Mesenchymal stem cell (in vitro differentiated cells and primary cell): ENCODE measurements around the gene FGD2.

Experiments used
- DNase-seq: peaks from one replicate; pipeline ENCODE4 v3.0.0-alpha.2; 2013
- H2AFZ ChIP-seq: one replicate; pipeline ENCODE4 v1.6.1; 2013; ENCODE audit warnings: low read depth, mild to moderate bottlenecking, control low read depth, inconsistent platforms, low read length, moderate library complexity
- H2AK5ac ChIP-seq: 2 replicates; pipeline ENCODE4 v1.6.1; 2013; ENCODE audit warnings: low read length, moderate library complexity, mild to moderate bottlenecking, inconsistent platforms; ENCODE audit not compliant: severe bottlenecking
- H2BK120ac ChIP-seq: one replicate; pipeline ENCODE4 v1.6.1; 2013; ENCODE audit warnings: low read depth, mild to moderate bottlenecking, inconsistent platforms, low read length, moderate library complexity
- H2BK12ac ChIP-seq, 2 experiments: one replicate each; pipeline ENCODE4 v1.6.1; 2013; ENCODE audit warnings: inconsistent platforms in 2 of 2, low read length in 2 of 2, mild to moderate bottlenecking in 2 of 2, moderate library complexity in 2 of 2, control low read depth in 1 of 2
- H2BK15ac ChIP-seq: one replicate; pipeline ENCODE4 v1.6.1; 2013; ENCODE audit warnings: mild to moderate bottlenecking, low read depth, inconsistent platforms; ENCODE audit not compliant: poor library complexity, severe bottlenecking
- H2BK5ac ChIP-seq: 2 replicates; pipeline ENCODE4 v1.6.1; 2013; ENCODE audit warnings: low read depth, mild to moderate bottlenecking, low read length, control low read depth, inconsistent platforms; ENCODE audit not compliant: poor library complexity, severe bottlenecking
- H3K14ac ChIP-seq, 2 experiments: one replicate each; pipeline ENCODE4 v1.6.1; 2013; ENCODE audit warnings: inconsistent platforms in 2 of 2, low read length in 2 of 2, control low read depth in 1 of 2, mild to moderate bottlenecking in 1 of 2, moderate library complexity in 1 of 2
- H3K18ac ChIP-seq, 2 experiments: one replicate each; pipeline ENCODE4 v1.6.1; 2013; ENCODE audit warnings: inconsistent platforms in 2 of 2, low read length in 2 of 2, control low read depth in 1 of 2, low read depth in 1 of 2, mild to moderate bottlenecking in 1 of 2
- H3K23ac ChIP-seq, 2 experiments: one replicate each; pipeline ENCODE4 v1.6.1; 2013; ENCODE audit warnings: inconsistent platforms in 2 of 2, low read length in 2 of 2, mild to moderate bottlenecking in 2 of 2, moderate library complexity in 2 of 2, control low read depth in 1 of 2
- H3K27ac ChIP-seq: 2 replicates; pipeline ENCODE4 v1.5.1; 2013; ENCODE audit warnings: mild to moderate bottlenecking, moderate library complexity, low read length, control low read depth, inconsistent platforms; ENCODE audit not compliant: poor library complexity, severe bottlenecking
- H3K27me3 ChIP-seq, 2 experiments: 2 replicates each; pipeline versions ENCODE4 v1.6.1 to v1.7.0; 2013; ENCODE audit warnings: low read length in 2 of 2, mild to moderate bottlenecking in 2 of 2, moderate library complexity in 2 of 2, control low read depth in 1 of 2, inconsistent platforms in 1 of 2; ENCODE audit not compliant: control insufficient read depth in 1 of 2, insufficient read depth in 1 of 2
- H3K36me3 ChIP-seq, 2 experiments: 2 replicates each; pipeline versions ENCODE4 v1.6.1 to v1.7.0; 2013; ENCODE audit warnings: low read length in 2 of 2, control low read depth in 1 of 2, inconsistent platforms in 1 of 2, low read depth in 1 of 2, mild to moderate bottlenecking in 1 of 2; ENCODE audit not compliant: insufficient read depth in 2 of 2, control insufficient read depth in 1 of 2
- H3K4ac ChIP-seq, 2 experiments: one replicate each; pipeline ENCODE4 v1.6.1; 2013; ENCODE audit warnings: inconsistent platforms in 2 of 2, low read length in 2 of 2, mild to moderate bottlenecking in 2 of 2, moderate library complexity in 2 of 2, control low read depth in 1 of 2, low read depth in 1 of 2
- H3K4me1 ChIP-seq: 2 replicates; pipeline ENCODE4 v1.6.1; 2013; ENCODE audit warnings: low read depth, low read length, control low read depth; ENCODE audit not compliant: control insufficient read depth, insufficient read depth
- H3K4me2 ChIP-seq: 2 replicates; pipeline ENCODE4 v1.6.1; 2013; ENCODE audit warnings: low read length, mild to moderate bottlenecking, inconsistent platforms; ENCODE audit not compliant: poor library complexity, severe bottlenecking
- H3K4me3 ChIP-seq, 2 experiments: 2 replicates each; pipeline versions ENCODE4 v1.5.1 to v1.7.0; 2013; ENCODE audit warnings: low read length in 2 of 2, mild to moderate bottlenecking in 2 of 2, control low read depth in 1 of 2, low read depth in 1 of 2; ENCODE audit not compliant: insufficient read depth in 1 of 2
- H3K79me1 ChIP-seq: replicated peaks from 2 replicates; pipeline ENCODE4 v1.6.1; 2013; ENCODE audit warnings: mild to moderate bottlenecking, control low read depth, low read length, inconsistent platforms; ENCODE audit not compliant: poor library complexity, severe bottlenecking
- H3K9ac ChIP-seq: 2 replicates; pipeline ENCODE4 v1.7.0; 2013; ENCODE audit warnings: mild to moderate bottlenecking, low read length, moderate library complexity
- H3K9me3 ChIP-seq: 2 replicates; pipeline ENCODE4 v1.7.0; 2013; ENCODE audit warnings: mild to moderate bottlenecking, low read length; ENCODE audit not compliant: control insufficient read depth
- H4K8ac ChIP-seq: one replicate; pipeline ENCODE4 v1.6.1; 2013; ENCODE audit warnings: inconsistent platforms, mild to moderate bottlenecking, low read length, moderate library complexity
- H4K91ac ChIP-seq: one replicate; pipeline ENCODE4 v1.6.1; 2013; ENCODE audit warnings: mild to moderate bottlenecking, low read length, inconsistent platforms
- WGBS: methylation state at CpG from one replicate; pipeline ENCODE4 v1.1.7; 2013; ENCODE audit warnings: mixed read lengths; 5-methylcytosine and 5-hydroxymethylcytosine counted together

Gene FGD2

GRCh38 chr6:37047346-37047688 is 41.9 kb downstream of the FGD2 start:
- no peaks in the 10 kb centered on the region for H3K79me1 ChIP-seq
- no peaks in the 10 kb centered on the region for H3K9me3 ChIP-seq
- no peak for DNase-seq
- H3K4me2 ChIP-seq: no peak overlapping the region
- no peak overlapping the region for H2AK5ac ChIP-seq
- no peak overlapping the region for H3K9ac ChIP-seq
- H3K4me3 ChIP-seq: no peak overlapping the region
- H2BK120ac ChIP-seq: no peak overlapping the region
- no peak overlapping the region for H3K4ac ChIP-seq
- no peaks in the 10 kb centered on the region for H3K36me3 ChIP-seq
- no peak overlapping the region for H3K23ac ChIP-seq
- H3K18ac ChIP-seq: no peak overlapping the region
- no peak overlapping the region for H2BK12ac ChIP-seq
- no peak overlapping the region for H3K14ac ChIP-seq
- H4K91ac ChIP-seq: no peak overlapping the region
- no peak overlapping the region for H2BK15ac ChIP-seq
- no peak overlapping the region for H3K27ac ChIP-seq
- peaks cover 0 to 9% of the 10 kb centered on the region in 2 experiments for H3K27me3 ChIP-seq
- no peak overlapping the region for H2AFZ ChIP-seq
- peaks cover 19% of the 10 kb centered on the region for H3K4me1 ChIP-seq
- no peak overlapping the region for H2BK5ac ChIP-seq
- 92% methylated on average over 5 of the region's 5 CpGs for WGBS
- H4K8ac ChIP-seq: no peak overlapping the region

DNA sequence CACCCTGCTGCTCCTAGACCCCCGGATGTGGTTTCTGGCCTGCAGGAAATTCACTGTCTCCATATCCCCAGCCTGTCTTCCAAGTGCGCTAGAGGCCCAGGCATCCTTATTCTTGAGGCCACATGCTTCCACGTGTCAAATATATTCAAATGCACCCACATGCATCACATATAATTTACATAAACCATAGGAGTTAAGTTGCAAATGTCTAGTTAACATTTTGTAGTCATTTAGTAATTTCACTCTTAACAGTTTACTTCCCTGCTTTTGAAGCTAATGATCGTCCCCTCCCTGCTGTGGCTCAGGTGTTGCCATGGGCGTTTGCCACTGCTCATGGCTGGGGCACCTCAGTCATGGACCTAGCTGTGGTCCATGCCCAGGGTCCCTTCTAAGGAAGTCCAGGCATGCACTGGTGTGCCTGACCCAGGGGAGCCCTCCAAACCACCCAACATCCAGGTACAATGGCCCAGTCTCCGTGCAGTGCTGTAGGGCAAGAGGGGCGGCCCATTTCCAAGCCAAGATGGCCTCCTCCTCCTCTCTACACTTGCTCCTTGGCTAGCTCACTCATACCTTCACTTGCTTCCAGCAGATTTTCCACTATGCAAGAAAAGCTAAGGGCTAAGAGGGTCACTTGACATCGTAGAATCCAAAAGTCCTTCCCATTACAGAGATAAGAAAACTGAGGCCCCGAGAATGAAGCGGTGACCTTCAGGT is 42.4 kb downstream of the FGD2 start:
- Histone ChIP-seq H4K8ac (no peak overlapping the region), H3K4me2 (no peak overlapping the region)
- 94% methylated on average over 6 of the region's 10 CpGs for WGBS

DNA sequence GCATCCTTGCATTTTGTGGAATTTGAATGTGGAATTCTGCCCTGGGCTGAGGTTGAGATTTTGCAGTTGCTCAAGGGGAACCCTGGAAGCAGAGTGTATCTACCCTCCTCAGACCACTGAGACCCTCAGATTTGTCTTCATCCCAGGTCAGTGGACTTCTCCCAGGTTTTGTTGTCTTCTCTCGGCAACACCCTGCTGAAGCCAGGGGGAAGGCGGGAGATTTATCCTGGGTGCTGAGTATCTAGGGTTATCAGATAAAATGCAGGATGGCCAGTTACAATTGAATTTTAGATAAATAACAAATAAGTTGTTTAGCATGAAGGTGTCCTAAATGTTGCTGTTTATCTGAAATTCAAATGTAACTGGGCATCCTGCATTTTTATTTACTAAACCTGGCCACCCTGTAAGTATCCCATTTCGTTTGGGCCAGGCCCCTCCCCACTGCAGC is 43.0 kb downstream of the FGD2 start:
- H4K8ac ChIP-seq: no peak overlapping the region
- no peak overlapping the region for H4K91ac ChIP-seq
- no peak overlapping the region for H3K4me2 ChIP-seq
- H3K9me3 ChIP-seq: no peaks in the 10 kb centered on the region
- H3K9ac ChIP-seq: no peak overlapping the region
- peaks cover 19% of the 10 kb centered on the region for H3K4me1 ChIP-seq
- H3K4me3 ChIP-seq: no peak overlapping the region
- no peak overlapping the region for H2BK15ac ChIP-seq
- no peaks in the 10 kb centered on the region for H3K79me1 ChIP-seq
- no peak overlapping the region for H2AFZ ChIP-seq
- no peak overlapping the region for H3K4ac ChIP-seq
- peak overlapping the region in 1 of 2 experiments; percentile 51 for H3K14ac ChIP-seq
- WGBS: 60% methylated on average over 3 of the region's 3 CpGs
- DNase-seq: no peak
- H3K27me3 ChIP-seq: peaks cover 0 to 9% of the 10 kb centered on the region in 2 experiments
- H2BK120ac ChIP-seq: no peak overlapping the region
- no peak overlapping the region for H3K27ac ChIP-seq
- no peaks in the 10 kb centered on the region for H3K36me3 ChIP-seq
- H2AK5ac ChIP-seq: peak overlapping the region; percentile 63
- H3K23ac ChIP-seq: no peak overlapping the region
- no peak overlapping the region for H2BK12ac ChIP-seq
- no peak overlapping the region for H2BK5ac ChIP-seq
- H3K18ac ChIP-seq: no peak overlapping the region

More for the DNA sequence above, 42.4 kb downstream of the FGD2 start:
- H3K18ac ChIP-seq: no peak overlapping the region
- DNase-seq: no peak
- no peak overlapping the region for H3K27ac ChIP-seq
- H2BK15ac ChIP-seq: peak overlapping the region; percentile 6
- H3K9ac ChIP-seq: no peak overlapping the region
- H2BK120ac ChIP-seq: no peak overlapping the region
- no peak overlapping the region for H2AFZ ChIP-seq
- H2BK5ac ChIP-seq: no peak overlapping the region
- peaks cover 19% of the 10 kb centered on the region for H3K4me1 ChIP-seq
- no peaks in the 10 kb centered on the region for H3K9me3 ChIP-seq
- H3K23ac ChIP-seq: no peak overlapping the region
- H3K4me3 ChIP-seq: no peak overlapping the region
- no peak overlapping the region for H2BK12ac ChIP-seq
- H3K14ac ChIP-seq: peak overlapping the region in 1 of 2 experiments; percentile 51
- peak overlapping the region; percentile 53 for H4K91ac ChIP-seq
- peaks cover 0 to 9% of the 10 kb centered on the region in 2 experiments for H3K27me3 ChIP-seq
- no peaks in the 10 kb centered on the region for H3K36me3 ChIP-seq
- no peak overlapping the region for H2AK5ac ChIP-seq
- H3K4ac ChIP-seq: no peak overlapping the region
- H3K79me1 ChIP-seq: no peaks in the 10 kb centered on the region

GRCh38 chr6:37048851-37049757 is 43.6 kb downstream of the FGD2 start:
- H4K91ac ChIP-seq: no peak overlapping the region
- H2BK120ac ChIP-seq: no peak overlapping the region
- peaks cover 0 to 9% of the 10 kb centered on the region in 2 experiments for H3K27me3 ChIP-seq
- H3K9me3 ChIP-seq: no peaks in the 10 kb centered on the region
- WGBS: 72% methylated on average over 19 of the region's 19 CpGs
- H3K23ac ChIP-seq: no peak overlapping the region
- no peak overlapping the region for H2AK5ac ChIP-seq
- no peak overlapping the region for H3K4me3 ChIP-seq
- H2BK12ac ChIP-seq: peak overlapping the region in 1 of 2 experiments; percentile 37
- H3K27ac ChIP-seq: no peak overlapping the region
- no peaks in the 10 kb centered on the region for H3K36me3 ChIP-seq
- peak overlapping the region; percentile 17 for H3K9ac ChIP-seq
- no peak overlapping the region for H2BK5ac ChIP-seq
- no peaks in the 10 kb centered on the region for H3K79me1 ChIP-seq
- no peak overlapping the region for H3K4me2 ChIP-seq
- no peak overlapping the region for H2BK15ac ChIP-seq
- H2AFZ ChIP-seq: no peak overlapping the region
- no peak overlapping the region for H4K8ac ChIP-seq
- H3K4me1 ChIP-seq: peaks cover 19% of the 10 kb centered on the region
- no peak overlapping the region for H3K4ac ChIP-seq
- no peak overlapping the region for H3K14ac ChIP-seq
- peak; percentile 90 for DNase-seq
- H3K18ac ChIP-seq: no peak overlapping the region
